ENCODE results near the gene IL17C.

IL17C gene

DNA sequence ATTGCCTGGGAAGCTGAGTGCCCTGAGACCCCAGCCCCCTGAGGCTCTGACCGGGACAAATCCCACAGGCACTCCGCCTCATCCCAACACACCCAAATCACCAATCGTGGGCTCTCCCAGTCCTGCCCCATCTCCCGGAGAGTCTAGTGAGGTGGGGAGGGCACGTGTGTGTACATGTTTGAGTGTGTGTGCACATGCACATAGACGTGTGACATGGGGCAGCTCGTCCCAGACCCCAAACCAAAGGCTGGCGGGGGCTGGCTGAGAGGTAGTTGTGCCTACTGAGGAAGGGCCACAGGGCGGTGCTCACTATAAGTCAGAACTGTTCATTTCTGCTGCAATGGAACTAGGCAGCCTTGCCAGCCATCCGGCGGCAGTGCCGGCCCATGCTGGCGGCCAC, 39.3 kb downstream of the IL17C start:
- peaks cover 17 to 25% of the 10 kb centered on the region in 2 donors for H3K4me1 Mint-ChIP-seq
- no peak overlapping the region for H3K4me3 Mint-ChIP-seq
- peaks cover 19 to 25% of the 10 kb centered on the region in 2 donors for H3K36me3 Mint-ChIP-seq
- H3K27ac Mint-ChIP-seq, result no peak overlapping the region
- no peaks in the 10 kb centered on the region for H3K9me3 Mint-ChIP-seq
- ATAC-seq (replicated peaks) (no peak), DNase-seq (no peak)
- no peaks in the 10 kb centered on the region for H3K27me3 Mint-ChIP-seq

DNA sequence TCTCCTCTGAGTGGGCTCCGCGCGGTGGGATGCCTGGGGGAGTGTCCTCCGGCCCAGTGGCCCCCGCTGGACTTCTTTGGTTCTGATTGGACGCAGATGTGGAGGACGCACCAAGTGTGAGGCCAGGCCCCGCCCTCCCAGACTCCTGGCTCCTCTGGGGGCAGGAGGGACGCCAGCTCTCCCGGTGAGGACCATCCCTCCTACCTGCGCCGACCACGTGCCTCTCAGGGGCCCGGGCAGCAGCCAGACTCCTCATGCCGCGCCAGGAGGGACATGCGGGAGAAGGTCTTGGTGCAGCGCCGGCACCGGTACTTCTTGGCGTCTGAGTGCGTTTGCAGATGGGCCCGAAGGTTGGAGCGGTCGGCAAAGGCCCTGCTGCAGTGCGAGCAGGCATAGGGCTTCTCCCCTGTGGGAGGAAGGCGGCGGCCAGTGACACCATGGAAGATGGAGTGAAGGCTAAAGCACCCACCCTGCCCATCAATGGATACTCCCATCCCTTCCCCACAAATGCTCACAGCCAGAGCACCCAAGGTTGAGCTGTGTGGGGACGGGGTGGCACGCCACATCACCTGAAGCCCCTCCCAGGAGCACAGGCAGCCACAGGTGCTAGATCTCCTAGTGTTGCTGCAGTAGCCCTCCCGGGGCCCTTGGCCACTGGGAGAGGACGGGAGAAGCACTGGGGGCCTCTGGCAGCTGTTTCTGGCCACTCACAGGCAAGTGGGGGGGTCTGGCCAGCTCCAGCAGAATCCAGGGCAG, 40.0 kb downstream of the IL17C start:
- Mint-ChIP-seq H3K27me3 (no peaks in the 10 kb centered on the region), H3K4me3 (no peak overlapping the region), H3K4me1 (peaks cover 19 to 32% of the 10 kb centered on the region in 2 donors), H3K27ac (no peak overlapping the region), H3K9me3 (no peaks in the 10 kb centered on the region), H3K36me3 (peaks cover 19 to 23% of the 10 kb centered on the region in 2 donors)
- DNase-seq (no peak), ATAC-seq (replicated peaks) (no peak)

DNA sequence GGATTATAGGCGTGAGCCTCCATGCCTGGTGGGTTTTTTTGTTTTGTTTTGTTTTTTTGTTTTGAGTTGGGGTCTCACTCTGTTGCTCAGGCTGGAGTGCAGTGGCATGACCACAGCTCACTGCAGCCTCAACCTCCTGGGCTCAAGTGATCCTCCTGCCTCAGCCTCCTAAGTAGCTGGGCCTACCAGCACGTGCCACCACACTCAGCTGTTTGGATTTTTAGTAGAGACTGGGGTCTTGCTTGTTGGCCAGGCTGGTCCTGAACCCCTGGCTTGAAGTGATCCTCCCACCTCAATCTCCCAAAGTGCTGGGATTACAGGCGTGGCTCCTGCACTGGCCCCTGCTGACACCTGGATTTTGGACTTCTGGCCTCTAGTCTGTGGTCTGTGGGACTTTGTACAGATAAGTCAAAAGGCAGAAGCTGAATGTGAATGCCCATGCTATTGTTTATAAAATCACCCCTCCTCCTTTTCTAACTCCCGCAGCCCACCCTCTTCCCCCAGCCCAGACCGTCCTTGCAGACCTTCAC, 42.2 kb downstream of the IL17C start:
- H3K27ac Mint-ChIP-seq, result no peak overlapping the region
- no peaks in the 10 kb centered on the region for H3K9me3 Mint-ChIP-seq
- H3K4me3 Mint-ChIP-seq, result peak overlapping the region in 1 of 2 donors; percentile 62
- no peak for ATAC-seq (replicated peaks)
- peaks cover 4 to 13% of the 10 kb centered on the region in 2 donors for H3K36me3 Mint-ChIP-seq
- H3K27me3 Mint-ChIP-seq, result no peaks in the 10 kb centered on the region
- no peak for DNase-seq
- peaks cover 23 to 51% of the 10 kb centered on the region in 2 donors for H3K4me1 Mint-ChIP-seq

DNA sequence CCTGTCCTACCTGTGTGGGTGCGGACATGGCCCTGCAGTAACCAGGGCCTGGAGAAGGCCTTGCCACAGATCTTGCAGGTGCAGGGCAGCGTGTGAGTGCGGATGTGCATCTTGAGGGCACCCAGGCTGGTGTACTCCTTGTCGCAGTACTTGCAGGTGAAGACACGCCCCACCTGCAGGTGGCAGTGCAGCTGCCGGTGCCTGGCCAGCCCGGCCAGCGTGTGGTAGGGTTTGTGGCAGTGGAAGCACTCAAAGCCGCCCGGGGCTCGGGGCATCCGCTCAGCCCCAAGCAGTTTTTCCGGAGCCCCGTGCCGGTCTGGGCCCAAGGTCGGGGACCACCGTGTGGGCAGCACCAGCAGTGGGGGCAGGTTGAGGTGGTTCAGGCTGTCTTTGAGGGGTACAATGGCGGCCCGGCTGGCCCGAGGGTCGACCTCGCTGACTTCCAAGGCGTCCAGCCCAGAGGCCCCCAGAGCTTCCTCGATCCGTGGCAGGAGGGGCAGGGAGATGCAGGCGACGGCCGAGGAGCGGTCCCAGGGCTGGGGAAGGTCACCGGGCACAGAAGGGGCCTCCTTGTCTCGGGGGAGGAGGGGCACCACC, 42.8 kb downstream of the IL17C start:
- peaks cover 0 to 13% of the 10 kb centered on the region in 2 donors for H3K36me3 Mint-ChIP-seq
- DNase-seq, result no peak
- H3K9me3 Mint-ChIP-seq, result no peaks in the 10 kb centered on the region
- H3K4me3 Mint-ChIP-seq, result peak overlapping the region; percentile 62 to 80
- peak; percentile 25 to 40 for ATAC-seq (replicated peaks)
- H3K4me1 Mint-ChIP-seq, result peaks cover 23 to 52% of the 10 kb centered on the region in 2 donors
- H3K27ac Mint-ChIP-seq, result peak overlapping the region; percentile 99
- H3K27me3 Mint-ChIP-seq, result no peaks in the 10 kb centered on the region

DNA sequence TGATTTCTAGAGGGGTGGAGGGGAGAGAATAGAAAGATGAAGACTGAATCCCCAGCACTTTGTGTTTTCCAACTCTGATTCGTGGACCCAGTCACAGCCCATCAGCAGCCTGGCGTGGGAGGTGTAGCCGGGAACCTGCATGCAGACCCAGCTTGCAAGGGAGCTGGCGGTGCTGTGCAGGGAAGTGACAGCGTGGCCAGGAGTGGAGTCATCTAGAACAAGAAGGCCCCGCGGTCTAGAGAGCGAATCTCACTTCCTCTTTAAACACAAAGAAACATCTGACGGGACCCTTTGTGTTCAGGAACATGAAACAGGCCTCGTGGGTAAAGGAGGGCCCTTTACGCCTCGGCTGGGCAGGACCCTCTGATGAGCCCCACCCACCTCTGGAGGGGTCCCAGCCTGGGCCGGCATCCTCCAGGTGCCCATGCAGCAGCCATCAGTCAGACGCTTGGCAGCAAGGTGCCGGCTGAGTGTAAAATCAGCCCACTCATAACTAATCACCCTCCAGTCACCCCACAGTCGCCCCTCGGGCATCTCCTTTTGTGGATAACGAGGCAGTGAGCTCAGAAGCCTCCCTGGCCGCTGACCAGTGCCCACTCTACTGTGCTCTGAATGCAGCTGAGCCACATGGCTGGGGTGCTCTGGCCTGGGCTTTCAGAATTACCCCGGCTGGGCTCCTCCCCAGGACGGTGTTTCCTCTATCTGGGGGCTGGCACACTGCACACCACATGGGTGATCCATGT, 43.5 kb downstream of the IL17C start:
- Mint-ChIP-seq H3K4me3 (peak overlapping the region; percentile 62 to 80), H3K36me3 (peaks cover 0 to 8% of the 10 kb centered on the region in 2 donors), H3K4me1 (peaks cover 23 to 55% of the 10 kb centered on the region in 2 donors), H3K27me3 (no peaks in the 10 kb centered on the region), H3K9me3 (no peaks in the 10 kb centered on the region), H3K27ac (peak overlapping the region; percentile 99)
- DNase-seq (peak; percentile 87), ATAC-seq (replicated peaks) (peak; percentile 89)

DNA sequence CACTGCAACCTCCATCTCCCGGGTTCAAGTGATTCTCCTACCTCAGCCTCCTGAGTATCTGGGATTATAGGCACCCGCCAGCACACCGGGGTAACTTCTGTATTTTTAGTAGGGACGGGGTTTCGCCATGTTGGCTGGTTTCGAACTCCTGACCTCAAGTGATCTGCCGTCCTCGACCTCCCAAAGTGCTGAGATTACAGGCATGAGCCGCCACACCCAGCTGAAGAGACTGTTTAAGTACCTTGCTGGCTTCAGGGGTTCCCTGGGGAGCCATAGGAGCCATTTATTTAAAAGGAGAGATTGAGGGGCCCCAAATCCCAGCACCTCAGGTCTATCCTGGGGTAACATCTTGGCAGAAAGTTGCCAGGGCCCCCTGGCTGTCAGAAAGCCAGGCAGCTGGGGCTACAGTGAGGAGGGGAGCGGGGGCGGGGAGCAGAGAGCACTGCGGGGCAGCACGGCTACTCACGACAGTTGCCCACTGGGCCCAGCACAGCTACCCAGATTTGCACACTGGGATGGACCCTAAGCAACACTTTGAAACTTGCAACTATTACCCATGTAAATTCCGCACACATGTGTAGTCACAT, 46.3 kb downstream of the IL17C start:
- Mint-ChIP-seq H3K9me3 (no peaks in the 10 kb centered on the region), H3K4me3 (no peak overlapping the region), H3K27ac (peak overlapping the region; percentile 20), H3K27me3 (no peaks in the 10 kb centered on the region), H3K36me3 (peaks cover 0 to 4% of the 10 kb centered on the region in 2 donors), H3K4me1 (peaks cover 24 to 75% of the 10 kb centered on the region in 2 donors)
- ATAC-seq (replicated peaks), result no peak
- no peak for DNase-seq

DNA sequence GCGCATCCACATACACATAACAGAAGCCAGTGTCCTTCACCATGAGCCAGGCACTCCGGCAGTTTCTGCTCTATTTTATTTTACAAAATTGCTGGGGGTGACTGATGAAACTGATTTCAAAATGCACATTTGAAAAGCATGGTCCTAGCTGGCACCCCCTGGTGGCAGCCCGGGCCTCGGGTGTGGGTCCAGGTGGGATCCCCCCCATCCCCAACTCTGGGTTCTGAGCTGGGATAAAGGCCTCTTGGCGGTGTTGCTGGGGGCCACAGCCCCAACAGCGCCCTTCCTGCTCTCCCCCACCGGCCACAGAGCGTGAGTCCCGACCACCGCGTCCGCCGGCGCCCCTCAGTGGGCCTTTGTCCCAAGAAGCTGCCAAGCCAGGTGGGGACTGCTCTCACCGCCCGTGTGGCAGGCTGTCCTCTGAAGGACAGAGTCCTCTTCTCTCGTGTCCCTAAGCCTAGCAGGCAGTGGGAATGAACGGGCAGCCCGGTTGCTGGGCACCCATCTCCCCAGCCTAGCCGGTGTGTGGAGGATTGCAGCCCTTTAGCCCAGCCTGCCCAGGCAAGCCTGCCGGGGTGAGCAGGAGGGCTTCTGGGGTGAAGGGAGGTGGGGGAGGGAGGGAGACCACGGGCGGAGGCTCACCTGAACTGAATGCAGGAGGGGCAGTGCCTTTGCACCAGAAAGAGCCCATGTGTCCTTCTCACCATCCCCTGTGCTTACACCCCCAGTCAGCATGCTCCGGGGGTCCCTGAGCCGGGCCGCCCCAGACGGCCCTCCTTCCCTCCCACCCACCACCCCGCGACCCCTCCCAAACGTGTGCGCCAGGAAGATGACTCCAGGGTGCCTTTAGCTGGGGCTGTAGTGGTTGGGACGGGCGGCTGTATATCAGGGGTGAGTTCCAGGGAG, 47.0 kb downstream of the IL17C start:
- Mint-ChIP-seq H3K4me1 (peaks cover 25 to 74% of the 10 kb centered on the region in 2 donors), H3K4me3 (peak overlapping the region; percentile 83 to 92), H3K36me3 (peaks cover 0 to 4% of the 10 kb centered on the region in 2 donors), H3K27ac (peak overlapping the region; percentile 56), H3K27me3 (no peaks in the 10 kb centered on the region), H3K9me3 (no peaks in the 10 kb centered on the region)
- DNase-seq, result no peak
- ATAC-seq (replicated peaks), result no peak

DNA sequence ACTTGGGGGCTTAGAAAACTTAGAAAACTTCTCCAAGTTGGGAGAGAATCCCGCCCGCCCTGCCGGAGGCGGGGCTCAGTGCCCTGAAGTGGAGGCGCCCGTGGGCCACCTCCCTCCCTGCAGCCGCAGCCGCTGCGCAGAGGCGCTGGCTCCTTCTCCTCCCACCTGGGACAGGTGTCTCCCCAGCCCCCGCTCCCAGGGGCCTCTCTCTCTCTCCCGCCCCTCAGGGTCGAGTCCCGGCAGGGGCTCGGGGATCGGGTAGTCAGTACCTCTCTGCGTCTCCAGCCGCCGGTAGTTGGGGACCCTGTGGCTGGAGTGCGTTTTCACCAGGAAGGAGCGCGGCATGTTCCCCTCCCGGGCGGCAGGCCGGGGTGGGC, 47.7 kb downstream of the IL17C start:
- H3K36me3 Mint-ChIP-seq, result peaks cover 0 to 1% of the 10 kb centered on the region in 2 donors
- ATAC-seq (replicated peaks), result peak; percentile 5 to 11
- no peaks in the 10 kb centered on the region for H3K27me3 Mint-ChIP-seq
- no peaks in the 10 kb centered on the region for H3K9me3 Mint-ChIP-seq
- peaks cover 27 to 74% of the 10 kb centered on the region in 2 donors for H3K4me1 Mint-ChIP-seq
- H3K4me3 Mint-ChIP-seq, result peak overlapping the region; percentile 83 to 92
- peak overlapping the region; percentile 81 for H3K27ac Mint-ChIP-seq
- no peak for DNase-seq

DNA sequence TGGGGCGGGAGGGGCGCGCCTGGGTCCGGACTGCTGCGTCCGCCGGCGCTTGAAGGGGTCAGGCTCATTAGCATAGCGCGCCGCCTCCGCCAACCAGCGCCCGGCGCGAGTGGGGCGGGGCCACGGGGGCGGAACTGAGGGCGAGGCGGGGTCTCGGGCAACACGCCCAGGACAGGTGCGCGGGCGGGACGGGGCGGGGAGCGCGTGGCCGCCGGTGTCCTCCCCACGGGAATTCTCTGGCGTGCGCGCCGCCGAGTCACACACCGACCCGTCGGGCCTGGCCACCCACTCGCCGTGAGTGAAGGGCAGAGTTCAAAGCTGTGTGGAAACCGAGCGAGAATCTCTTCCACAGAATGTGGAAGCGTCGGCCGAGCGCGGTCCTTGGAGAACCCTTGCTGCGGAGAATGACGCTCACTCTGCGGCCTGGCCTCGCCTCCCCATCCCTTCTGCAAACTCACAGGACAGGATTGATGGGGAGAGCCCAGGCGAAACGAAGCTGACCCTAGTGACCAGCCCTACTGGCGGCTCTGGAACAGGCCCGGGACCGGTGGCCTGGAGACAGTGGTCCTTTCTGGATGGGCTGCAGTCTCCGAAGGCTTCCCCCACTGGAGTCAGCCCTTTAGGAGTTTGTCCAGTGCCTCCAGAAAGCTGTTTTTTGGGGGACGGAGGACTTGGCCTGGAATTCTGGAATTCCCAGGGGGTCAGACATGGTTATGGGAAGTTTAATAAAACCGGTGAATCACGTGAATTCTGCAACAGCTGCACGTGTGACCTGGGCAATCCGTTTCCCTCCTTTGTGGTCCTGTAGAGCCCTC, 48.3 kb downstream of the IL17C start, which contains the start of gene SNAI3:
SNAI3 (minus strand) TSS at position 69 of the 815 bp plus-strand sequence. CDS start 101 bp downstream, outside the sequence.
- no peaks in the 10 kb centered on the region for H3K9me3 Mint-ChIP-seq
- H3K27ac Mint-ChIP-seq, result peak within 1 kb of the TSS; percentile 81
- peak within 1 kb of the TSS; percentile 83 to 92 for H3K4me3 Mint-ChIP-seq
- peaks cover 23 to 74% of the 10 kb centered on the region in 2 donors for H3K4me1 Mint-ChIP-seq
- H3K27me3 Mint-ChIP-seq, result no peaks in the 10 kb centered on the region
- DNase-seq (peak; percentile 86), ATAC-seq (replicated peaks) (peak; percentile 66 to 73)
- H3K36me3 Mint-ChIP-seq, result peaks cover 0 to 1% of the 10 kb centered on the region in 2 donors

DNA sequence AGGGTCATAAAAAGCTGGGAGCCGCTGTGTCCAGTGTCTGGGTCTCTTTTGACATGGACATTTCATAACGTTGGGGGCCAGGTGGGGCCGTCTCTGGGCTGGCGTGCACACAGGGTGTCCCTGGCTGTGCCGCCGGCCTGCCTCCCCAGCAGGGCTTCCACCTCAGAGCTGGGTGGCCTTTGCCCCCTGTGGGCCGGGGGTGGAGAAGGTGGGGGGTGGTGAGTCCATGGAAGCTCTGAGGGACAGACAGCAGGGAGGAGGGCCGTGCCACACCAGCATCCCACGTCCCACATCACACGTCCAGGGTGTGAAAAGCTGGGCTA, 48.8 kb downstream of the IL17C start:
- Mint-ChIP-seq H3K4me3 (peak overlapping the region in 1 of 2 donors; percentile 44), H3K27me3 (no peaks in the 10 kb centered on the region), H3K27ac (no peak overlapping the region), H3K4me1 (peaks cover 21 to 74% of the 10 kb centered on the region in 2 donors), H3K9me3 (no peaks in the 10 kb centered on the region), H3K36me3 (peaks cover 0 to 1% of the 10 kb centered on the region in 2 donors)
- ATAC-seq (replicated peaks), result no peak
- DNase-seq, result no peak

DNA sequence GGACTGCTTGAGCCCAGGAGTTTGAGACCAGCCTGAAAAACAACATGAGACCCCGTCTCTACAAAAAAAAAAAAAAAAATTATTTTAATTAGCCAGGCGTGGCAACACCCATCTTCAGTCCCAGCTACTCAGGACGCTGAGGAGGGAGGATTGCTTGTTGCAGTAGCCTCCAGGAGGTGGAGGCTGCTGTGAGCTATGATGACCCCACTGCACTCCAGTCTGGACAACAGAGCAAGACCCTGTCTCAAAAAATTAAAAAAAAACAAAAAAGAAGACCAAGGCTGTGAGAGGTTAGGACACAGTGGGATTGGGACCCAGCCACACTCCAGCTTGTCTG, 49.3 kb downstream of the IL17C start:
- Mint-ChIP-seq H3K9me3 (no peaks in the 10 kb centered on the region), H3K4me1 (peaks cover 19 to 74% of the 10 kb centered on the region in 2 donors), H3K4me3 (no peak overlapping the region), H3K27me3 (no peaks in the 10 kb centered on the region), H3K36me3 (peaks cover 0 to 1% of the 10 kb centered on the region in 2 donors), H3K27ac (no peak overlapping the region)
- DNase-seq (no peak), ATAC-seq (replicated peaks) (no peak)

DNA sequence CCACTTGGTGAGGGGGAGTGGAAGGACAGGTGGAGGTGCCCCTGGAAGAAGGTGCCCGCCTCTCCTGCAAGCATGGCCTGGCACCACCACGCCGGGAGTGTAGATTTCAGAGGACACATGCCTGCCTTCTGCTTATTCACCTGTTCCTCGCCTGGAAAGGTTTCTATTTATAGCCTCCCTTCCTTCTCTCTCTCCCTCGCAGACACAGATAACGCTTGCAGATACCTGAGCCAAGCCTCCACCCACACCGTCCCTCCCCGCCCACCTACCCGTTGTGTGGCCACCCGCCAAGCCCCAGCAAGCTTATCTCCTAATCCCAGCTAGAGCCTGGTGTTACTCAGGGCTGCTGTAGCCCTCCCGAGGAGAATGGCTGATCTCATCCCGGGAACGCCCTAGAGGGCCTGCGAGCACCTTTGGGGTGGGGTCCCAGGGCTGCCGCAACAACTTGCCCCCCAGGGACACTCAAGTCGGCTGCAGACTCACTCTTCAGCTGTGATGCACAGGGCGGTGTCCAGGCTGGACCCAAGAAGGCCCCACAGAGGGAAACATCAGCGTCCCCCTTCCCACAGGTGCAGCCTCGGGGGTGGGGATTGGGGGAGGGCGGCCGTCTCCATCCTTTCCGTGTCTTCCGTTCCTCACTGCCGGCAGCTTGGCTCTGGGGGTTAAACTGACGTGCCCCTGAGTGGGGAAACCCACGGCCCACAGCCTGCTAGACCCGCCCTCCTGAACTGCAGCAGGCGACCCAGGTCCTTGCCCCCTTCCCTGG, 49.8 kb downstream of the IL17C start:
- Mint-ChIP-seq H3K36me3 (peaks cover 0 to 1% of the 10 kb centered on the region in 2 donors), H3K27me3 (no peaks in the 10 kb centered on the region), H3K9me3 (no peaks in the 10 kb centered on the region), H3K4me1 (peaks cover 19 to 73% of the 10 kb centered on the region in 2 donors), H3K27ac (peak overlapping the region; percentile 31), H3K4me3 (no peak overlapping the region)
- ATAC-seq (replicated peaks), result no peak
- DNase-seq, result no peak
